ENCODE data around the gene KNDC1.

Gene KNDC1

DNA sequence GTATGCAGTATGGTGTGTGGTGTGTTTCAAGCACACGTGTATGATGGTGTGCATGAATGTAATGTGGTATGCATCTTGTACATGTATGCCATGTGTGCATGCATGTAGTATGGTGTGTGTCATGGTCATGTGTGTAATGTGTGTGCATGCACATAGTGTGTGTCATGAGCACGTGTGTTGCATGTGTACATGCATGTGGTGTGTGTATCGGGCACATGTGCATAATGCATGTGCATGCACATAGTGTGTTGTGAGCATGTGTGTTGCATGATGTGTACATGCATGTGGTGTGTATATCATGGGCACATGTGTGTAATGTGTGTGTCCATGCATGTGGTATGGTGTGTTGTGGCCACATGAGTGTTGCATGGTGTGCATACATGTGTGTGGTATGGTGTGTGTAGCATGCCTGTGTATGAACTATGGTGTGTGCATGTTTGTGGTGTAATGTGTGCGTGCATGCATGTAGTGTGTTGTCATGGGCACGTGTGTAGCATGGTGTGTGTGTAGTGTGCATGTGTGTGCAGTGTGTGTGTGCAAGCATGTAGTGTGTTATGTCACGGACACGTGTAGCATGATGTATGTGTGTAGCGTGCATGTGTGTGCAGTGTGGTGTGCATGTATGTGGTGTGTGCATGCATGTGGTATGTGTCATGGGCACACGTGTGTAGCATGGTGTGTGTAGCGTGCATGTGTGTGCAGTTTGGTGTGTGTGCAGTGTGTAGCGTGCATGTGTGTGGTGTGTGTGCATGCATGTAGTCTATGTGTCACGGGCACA, 17.6 kb downstream of the KNDC1 start:
- DNase-seq: no peak

GRCh38 chr10:133178357-133179127, 18.5 kb downstream of the KNDC1 start:
- DNase-seq: no peak

- no peak for DNase-seq
Observed at GRCh38 chr10:133179128-133179520, 19.1 kb downstream of the KNDC1 start.

DNA sequence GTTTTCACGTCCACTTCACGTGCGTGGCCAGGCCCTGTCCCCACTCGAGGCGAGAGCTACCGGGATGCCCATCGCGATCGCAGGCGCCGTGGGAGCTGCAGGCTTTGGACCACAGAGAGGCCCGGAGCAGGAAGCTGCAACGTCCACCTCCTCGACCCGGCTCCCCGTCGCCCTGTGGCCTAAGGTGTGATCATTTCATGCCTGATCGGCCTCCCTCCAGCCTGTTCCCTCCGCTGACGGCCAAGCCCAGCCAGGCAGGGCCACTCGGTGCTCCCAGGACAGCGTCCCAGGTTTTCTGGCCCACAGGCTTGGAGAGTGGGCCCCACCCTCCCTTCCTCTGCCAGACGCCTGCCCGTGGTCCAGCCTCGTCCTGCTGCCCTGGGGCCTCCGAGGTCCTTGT, 19.6 kb downstream of the KNDC1 start:
- no peak for DNase-seq

- no peak for DNase-seq
Observed at GRCh38 chr10:133180192-133180964, 20.4 kb downstream of the KNDC1 start.

- no peak for DNase-seq
Observed at GRCh38 chr10:133180965-133181639, 21.1 kb downstream of the KNDC1 start.

DNA sequence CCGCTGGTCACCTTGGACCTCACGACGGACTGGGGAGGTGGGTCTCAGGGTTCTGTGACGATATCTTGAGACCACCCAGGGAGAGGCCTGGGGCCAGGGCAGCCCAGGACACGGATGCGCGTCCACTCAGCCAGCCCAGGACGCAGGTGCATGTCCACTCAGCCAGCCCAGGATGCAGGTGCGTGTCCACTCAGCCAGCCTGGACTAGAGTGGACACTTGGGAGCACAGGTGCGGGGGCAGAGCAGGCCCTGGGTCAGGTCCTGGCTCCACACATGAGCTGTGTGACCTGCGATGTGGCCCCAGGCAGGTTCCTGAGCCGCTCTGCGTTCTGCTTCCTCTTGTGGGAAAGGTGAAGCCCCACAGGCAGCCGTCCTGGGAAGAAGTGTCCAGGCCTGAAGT, 22.2 kb downstream of the KNDC1 start:
- no peak for DNase-seq

GRCh38 chr10:133182791-133183645, 23.0 kb downstream of the KNDC1 start:
- DNase-seq: peak in 1 of 58 donors; percentile 54

- DNase-seq: no peak
Observed at GRCh38 chr10:133183646-133184378, 23.8 kb downstream of the KNDC1 start.

DNA sequence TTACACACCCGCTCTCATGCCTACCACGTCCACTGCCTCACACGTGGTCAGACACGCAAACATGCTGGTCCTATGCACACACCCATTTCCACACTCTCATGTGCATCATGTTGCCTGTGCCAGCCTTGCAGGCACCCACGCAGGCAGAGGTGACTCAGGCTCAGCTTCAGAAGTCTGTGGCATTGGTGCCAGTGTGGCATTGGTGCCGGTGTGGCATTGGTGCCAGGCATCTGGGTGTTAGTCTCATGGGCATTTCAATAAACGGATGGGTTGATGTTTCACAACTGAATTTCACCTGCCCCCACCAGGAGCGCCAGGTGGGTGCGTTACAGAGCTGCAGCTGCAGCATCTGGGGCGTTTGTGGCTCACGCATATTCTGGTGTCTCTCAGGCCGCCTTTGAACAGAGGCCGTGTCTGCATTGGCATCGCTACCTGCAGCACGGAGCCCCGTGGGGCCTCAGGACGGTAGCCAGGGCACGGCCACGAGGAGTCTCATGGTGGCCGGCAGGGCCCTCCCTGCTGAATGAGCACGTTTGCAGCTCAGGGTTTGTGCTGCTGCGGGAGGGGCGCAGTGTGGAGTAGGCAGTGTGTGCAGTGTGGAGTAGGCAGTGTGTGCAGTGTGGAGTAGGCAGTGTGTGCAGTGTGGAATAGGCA, 24.7 kb downstream of the KNDC1 start:
- no peak for DNase-seq

GRCh38 chr10:133185421-133185820, 25.4 kb downstream of the KNDC1 start:
- no peak for DNase-seq

GRCh38 chr10:133185916-133186315, 25.9 kb downstream of the KNDC1 start:
- no peak for DNase-seq

DNA sequence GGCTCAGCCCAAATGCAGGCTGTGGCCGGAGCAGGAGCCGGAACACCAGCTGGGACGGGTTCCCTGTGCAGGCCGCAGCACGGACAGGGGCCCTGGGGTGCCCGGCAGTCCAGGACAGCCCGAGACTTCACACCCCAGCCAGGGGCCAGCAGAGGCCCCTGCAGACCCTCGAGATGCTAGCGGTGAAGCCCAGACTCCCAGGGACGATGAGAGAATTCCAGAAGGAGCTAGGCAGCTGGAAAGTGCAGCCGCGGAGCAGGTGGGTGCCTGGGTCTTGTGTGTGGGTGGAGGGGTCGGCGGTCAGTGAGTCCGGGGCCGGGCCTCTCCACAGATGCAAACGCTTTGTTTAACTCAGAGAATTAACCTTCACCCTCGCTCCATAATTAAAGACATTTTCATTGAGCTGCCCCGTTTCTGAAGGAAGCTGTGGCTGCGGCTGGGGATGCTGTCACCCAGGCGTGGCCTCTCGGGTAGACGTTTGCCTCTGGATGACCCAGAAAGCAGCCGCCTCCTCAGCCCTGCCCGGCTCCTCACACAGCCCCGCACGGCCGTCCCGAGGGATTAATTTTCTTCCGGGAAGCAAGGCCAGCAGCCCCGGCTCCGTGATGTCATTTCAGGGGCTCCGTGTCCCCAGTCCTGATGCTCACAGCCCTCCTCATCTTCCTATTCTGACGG, 26.5 kb downstream of the KNDC1 start:
- DNase-seq: no peak

GRCh38 chr10:133187091-133187905, 27.3 kb downstream of the KNDC1 start:
- no peak for DNase-seq

DNA sequence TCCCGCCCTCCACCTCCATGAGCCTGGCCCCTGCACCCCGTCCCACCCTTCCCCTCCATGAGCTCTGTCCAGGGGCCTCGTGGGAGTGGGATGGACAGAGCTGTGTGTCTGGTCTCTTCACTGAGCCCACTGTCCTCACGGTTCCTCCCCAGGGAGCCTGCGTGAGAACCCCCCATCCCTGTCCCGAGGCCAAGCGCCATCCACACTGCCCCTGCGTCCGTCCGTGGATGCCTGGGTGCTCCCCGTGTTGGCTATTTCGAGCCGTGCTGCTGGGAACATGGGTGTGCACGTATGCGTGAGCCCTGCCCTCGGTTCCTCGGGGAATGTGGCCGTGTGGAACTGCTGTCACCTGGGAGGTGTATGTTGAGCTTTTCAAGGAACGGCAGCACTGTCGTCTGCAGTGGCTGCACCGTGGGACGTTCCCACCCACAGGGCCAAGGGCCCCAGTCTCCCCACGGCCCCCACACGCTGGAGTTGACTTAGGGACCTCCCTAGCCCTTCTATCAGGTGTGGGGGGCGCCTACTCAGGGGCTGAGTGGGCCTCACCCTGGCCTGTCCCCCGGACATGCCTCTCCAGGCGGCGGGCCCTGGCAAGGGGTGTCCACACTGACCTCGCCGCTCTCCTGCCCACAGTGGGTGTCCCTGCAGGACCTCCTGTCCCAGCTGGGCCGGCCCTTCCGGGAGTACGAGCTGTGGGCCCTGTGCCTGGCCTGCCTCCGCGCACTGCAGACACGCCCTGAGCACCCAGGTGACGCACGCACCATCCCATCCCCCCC, 28.1 kb downstream of the KNDC1 start:
- no peak for DNase-seq

DNA sequence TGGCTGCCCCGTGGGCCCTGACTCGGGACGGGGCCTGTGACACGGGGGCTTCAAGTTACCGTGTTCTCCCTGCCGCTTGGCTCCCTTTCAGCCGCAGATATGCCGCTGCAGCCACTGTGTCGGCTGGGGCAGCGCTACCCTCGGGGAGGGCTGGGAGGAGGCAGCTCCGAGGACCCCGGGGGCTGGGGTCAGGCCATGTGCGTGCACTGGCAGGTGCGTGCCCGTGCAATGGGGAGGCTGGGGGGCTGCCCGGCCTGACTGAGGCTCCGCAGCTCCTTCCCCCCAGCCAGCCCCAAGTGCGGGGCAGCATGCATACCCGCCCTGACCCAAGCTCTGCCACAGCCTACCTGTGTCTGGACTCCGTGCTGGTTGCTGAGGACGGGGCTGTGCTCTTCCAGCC, 29.2 kb downstream of the KNDC1 start:
- no peak for DNase-seq

GRCh38 chr10:133189726-133190125, 29.7 kb downstream of the KNDC1 start:
- DNase-seq: no peak

Measured in anterior cingulate cortex (tissue), 58 donors.